Inferior parietal cortex (tissue), 1 donor: ENCODE data around the gene CRB3.
A peak's percentile ranks its signal among the peaks of the same experiment; 100 is the strongest.

ENCODE experiments used
- DNase-seq: peaks from one replicate; pipeline ENCODE4 v3.0.0-alpha.2; 2016; ENCODE audit errors: extremely low spot score

The CRB3 gene

GRCh38 chr19:6433165-6433564 lies 30.9 kb upstream of the CRB3 start:
- no peak for DNase-seq

- DNase-seq = no peak
These were observed 30.4 kb upstream of the CRB3 start, which contains the start of gene SLC25A41 for GRCh38 chr19:6433663-6434062. SLC25A41 (minus strand) TSS chr19:6433763; CDS start chr19:6433693, 70 bp downstream.

- no peak for DNase-seq
These were observed 24.3 kb upstream of the CRB3 start for GRCh38 chr19:6439743-6440142.

GRCh38 chr19:6440905-6441304 lies 23.2 kb upstream of the CRB3 start:
- no peak for DNase-seq

- no peak for DNase-seq
These were observed 21.9 kb upstream of the CRB3 start for GRCh38 chr19:6442087-6442688.

GRCh38 chr19:6443986-6444385 lies 20.1 kb upstream of the CRB3 start:
- no peak for DNase-seq

- DNase-seq = no peak
These were observed 17.6 kb upstream of the CRB3 start for GRCh38 chr19:6446452-6446851.

GRCh38 chr19:6448045-6448444 lies 16.0 kb upstream of the CRB3 start:
- no peak for DNase-seq

GRCh38 chr19:6450166-6450565 lies 13.9 kb upstream of the CRB3 start:
- no peak for DNase-seq

- no peak for DNase-seq
These were observed 12.4 kb upstream of the CRB3 start for GRCh38 chr19:6451583-6452222.

GRCh38 chr19:6452223-6452614 lies 11.9 kb upstream of the CRB3 start:
- DNase-seq = no peak

- no peak for DNase-seq
These were observed 11.2 kb upstream of the CRB3 start for GRCh38 chr19:6452899-6453298.

- no peak for DNase-seq
These were observed 10.0 kb upstream of the CRB3 start for GRCh38 chr19:6453951-6454565.

GRCh38 chr19:6455924-6456323 lies 8.1 kb upstream of the CRB3 start:
- DNase-seq = no peak

GRCh38 chr19:6457958-6458694 lies 5.9 kb upstream of the CRB3 start:
- DNase-seq = no peak

- no peak for DNase-seq
These were observed 5.3 kb upstream of the CRB3 start for GRCh38 chr19:6458695-6459261.

GRCh38 chr19:6459262-6460098 lies 4.6 kb upstream of the CRB3 start, which contains the start of gene SLC25A23:
SLC25A23 (minus strand) TSS chr19:6459792; CDS start chr19:6459628, 164 bp downstream.
- DNase-seq = peak; percentile 68

- peak; percentile 99 for DNase-seq
These were observed 3.8 kb upstream of the CRB3 start for GRCh38 chr19:6460099-6460884.

- DNase-seq = no peak
These were observed 935 bp downstream of the CRB3 start for GRCh38 chr19:6465006-6465405.

- no peak for DNase-seq
These were observed 1.6 kb downstream of the CRB3 start for GRCh38 chr19:6465663-6466062.
